AG09319 (cell line): Measurements from ENCODE around the gene IL22RA1.

Experiments used
- DNase-seq: peaks from one replicate; pipeline ENCODE4 v3.0.0-alpha.2; 2010; ENCODE audit warnings: low read depth; ENCODE audit errors: extremely low read depth
- TF ChIP-seq, protein P1 (sequence below): IDR thresholded peaks from 2 replicates; pipeline ENCODE4 v1.5.1; 2011; ENCODE audit warnings: low read depth, mild to moderate bottlenecking, inconsistent platforms, low read length, moderate library complexity

The IL22RA1 gene, protein sequence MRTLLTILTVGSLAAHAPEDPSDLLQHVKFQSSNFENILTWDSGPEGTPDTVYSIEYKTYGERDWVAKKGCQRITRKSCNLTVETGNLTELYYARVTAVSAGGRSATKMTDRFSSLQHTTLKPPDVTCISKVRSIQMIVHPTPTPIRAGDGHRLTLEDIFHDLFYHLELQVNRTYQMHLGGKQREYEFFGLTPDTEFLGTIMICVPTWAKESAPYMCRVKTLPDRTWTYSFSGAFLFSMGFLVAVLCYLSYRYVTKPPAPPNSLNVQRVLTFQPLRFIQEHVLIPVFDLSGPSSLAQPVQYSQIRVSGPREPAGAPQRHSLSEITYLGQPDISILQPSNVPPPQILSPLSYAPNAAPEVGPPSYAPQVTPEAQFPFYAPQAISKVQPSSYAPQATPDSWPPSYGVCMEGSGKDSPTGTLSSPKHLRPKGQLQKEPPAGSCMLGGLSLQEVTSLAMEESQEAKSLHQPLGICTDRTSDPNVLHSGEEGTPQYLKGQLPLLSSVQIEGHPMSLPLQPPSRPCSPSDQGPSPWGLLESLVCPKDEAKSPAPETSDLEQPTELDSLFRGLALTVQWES

DNA sequence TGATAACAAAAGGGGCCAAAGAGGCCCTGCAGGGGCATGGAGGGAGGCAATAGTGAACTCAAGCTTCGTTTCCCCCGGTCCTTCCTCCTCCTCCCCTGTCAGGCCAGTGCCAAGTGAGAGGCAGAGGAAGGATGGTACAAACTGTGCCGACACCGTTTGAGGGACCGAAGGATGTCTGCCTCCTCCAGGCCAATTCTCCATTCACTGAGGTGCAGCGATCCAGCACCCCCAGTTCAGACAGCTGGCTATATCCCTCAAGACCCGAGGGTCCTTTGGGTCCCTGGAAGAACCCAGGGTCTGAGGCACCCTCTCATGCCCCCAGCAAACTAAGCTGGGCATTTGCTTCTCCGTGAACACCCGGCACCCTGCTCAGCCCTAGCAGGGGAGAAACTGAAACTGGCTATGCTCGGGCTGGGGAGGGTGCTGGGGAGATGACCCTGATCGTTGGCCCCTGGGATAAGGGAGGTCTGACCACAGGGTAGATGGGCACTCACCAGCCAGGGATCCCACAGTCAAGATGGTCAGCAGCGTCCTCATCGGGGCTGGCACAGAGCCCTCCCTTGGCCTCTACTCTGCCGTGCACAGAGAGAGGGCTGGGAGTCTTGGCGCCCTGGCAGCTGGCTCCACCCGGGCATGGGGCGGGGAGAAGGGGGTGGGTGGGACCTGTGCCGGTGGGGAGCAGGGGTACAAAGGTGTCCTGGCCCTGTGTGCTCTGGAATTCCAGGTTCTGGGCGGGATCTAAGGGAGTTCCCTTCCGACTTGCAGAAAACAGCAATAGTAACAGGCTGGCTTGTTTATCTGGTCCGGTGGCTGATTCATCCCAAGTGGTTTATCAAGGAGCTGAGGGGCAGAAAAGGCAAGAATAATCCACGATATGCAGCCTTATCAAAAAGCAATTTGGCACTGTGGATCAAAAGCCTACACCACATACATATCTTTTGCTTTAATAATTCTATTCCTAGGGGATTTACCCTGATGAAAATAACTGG, at the start of gene IL22RA1:
Gene IL22RA1 (minus strand): TSS at position 595 of the 989 bp plus-strand sequence. CDS start 58 bp downstream, at position 537.
- TF ChIP-seq, protein P1, sequence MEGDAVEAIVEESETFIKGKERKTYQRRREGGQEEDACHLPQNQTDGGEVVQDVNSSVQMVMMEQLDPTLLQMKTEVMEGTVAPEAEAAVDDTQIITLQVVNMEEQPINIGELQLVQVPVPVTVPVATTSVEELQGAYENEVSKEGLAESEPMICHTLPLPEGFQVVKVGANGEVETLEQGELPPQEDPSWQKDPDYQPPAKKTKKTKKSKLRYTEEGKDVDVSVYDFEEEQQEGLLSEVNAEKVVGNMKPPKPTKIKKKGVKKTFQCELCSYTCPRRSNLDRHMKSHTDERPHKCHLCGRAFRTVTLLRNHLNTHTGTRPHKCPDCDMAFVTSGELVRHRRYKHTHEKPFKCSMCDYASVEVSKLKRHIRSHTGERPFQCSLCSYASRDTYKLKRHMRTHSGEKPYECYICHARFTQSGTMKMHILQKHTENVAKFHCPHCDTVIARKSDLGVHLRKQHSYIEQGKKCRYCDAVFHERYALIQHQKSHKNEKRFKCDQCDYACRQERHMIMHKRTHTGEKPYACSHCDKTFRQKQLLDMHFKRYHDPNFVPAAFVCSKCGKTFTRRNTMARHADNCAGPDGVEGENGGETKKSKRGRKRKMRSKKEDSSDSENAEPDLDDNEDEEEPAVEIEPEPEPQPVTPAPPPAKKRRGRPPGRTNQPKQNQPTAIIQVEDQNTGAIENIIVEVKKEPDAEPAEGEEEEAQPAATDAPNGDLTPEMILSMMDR: no peak
- DNase-seq: no peak

DNA sequence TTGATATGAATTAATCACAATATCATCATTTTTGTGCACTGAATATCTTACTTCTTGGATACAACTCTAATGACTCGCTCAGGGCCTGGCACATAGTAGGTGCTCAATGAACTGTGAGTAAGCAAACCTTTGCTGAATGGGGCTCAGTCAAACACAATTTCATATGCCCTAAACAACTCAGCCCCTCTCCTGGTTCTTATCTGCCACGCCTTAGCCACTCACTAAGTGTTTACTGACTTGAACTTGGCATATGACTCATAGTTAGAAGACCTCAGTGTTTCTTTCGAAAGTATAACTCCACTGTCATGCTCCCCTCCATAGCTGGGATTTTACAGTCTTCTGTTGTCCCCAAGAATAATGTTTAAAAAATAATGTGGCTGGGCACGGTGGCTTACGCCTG, 48.9 kb upstream of the IL22RA1 start:
- no peak for DNase-seq
- TF ChIP-seq, protein P1: no peak

DNA sequence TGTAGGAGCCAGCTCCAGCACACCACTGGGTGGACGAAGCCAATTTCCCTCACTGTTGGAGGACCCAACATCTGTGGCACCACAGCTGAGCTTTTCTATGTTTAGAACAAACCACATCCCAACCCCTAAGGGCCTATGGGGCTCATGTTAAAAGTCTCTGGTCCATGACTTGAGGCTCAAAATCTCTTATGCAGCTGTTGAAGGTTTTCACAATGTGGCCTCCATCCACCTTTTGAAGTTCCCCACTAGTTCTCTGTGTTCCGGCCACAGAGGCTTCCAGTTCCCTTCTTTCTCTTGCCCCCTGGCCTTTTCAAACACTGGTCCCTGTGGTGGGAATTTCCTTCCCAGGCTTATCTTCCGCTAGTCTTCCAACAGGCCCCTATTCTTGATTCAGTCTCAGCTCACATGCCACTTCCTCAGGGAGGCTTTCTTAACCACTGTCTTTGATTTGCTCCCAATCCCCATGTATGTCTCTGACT, 48.1 kb upstream of the IL22RA1 start:
- TF ChIP-seq, protein P1: no peak
- DNase-seq: no peak

DNA sequence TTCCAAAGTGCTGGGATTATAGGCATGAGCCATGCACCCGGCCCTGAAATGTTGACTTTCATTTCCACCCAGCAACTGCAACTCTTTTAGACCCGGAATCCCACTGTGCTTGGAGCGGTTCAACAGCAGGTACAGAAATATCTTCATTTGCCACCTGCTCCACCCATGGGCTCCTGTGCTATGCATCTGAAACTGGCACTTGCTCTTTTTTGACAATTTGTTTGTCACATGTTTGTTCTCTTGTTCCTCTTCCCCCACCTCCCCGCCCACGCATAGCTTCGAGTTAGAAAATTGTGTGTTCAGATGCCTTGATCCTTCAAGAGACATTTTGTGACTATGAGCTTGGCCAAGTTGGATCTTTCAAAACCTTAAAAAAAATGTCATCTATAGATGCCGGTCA, 46.6 kb upstream of the IL22RA1 start:
- no peak for DNase-seq
- TF ChIP-seq, protein P1: no peak

DNA sequence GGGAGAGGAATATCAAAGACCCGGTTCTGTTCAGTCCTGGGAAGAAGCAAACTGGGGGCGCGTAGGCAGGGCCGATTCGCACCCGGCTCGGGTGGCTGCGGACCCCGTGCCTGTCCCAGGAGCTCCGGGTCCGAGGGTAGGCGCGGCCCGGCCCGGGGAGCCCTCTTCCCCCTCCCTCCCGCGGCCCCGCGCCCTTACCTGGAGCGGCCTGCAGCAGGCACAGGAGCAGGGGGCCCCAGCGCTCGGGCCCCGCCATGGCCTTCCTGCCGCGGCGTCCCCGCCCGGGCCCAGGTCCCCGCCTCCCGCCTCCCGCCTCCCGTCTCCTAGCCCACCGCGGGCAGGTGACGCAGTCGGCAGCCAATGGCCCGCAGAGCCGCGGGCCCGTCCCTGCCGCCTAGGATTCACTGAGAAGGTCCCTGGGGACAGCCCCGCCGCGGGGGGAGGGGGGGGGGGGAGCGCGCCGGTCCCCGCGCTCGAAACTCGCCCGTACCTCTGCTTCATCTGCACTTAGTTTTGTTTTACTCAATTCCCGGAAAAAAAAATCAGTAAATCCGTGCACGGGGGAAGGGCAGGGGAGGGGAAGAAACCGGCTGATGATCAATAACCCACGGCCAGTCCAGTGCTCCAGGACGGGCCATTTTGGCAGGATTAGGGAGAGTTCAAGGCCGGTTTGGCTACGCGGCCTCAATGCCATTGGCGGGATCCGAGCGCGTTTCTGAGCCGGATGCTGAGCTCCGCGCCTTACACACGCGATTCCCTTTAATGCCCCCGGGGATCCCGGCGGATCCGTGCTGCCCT, 44.3 kb upstream of the IL22RA1 start, which contains the start of gene IFNLR1:
Gene IFNLR1 (minus strand): TSS at position 297 of the 798 bp plus-strand sequence. CDS start 41 bp downstream, at position 256.
- no peak for DNase-seq
- TF ChIP-seq, protein P1: no peak

DNA sequence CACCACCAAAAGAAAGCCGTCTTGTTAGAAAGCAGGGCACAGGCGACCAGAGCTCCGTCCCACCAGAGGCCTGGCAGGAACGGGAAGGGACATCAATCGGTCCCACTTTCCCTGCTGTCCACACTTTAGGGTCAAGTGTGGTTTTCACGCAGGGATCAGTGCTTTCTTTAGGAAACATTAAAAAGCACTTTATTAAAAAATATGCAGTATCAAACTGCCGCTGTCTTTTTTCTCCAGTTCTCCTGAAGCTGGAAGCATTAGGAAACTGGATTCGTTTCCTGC, 43.7 kb upstream of the IL22RA1 start:
- TF ChIP-seq, protein P1: no peak
- DNase-seq: no peak
